ENCODE results near the gene PRTN3.

GRCh38 chr19:821825-822503 lies 18.8 kb upstream of the PRTN3 start, which contains the start of gene PLPPR3:
- TF ChIP-seq POLR2A (IDR thresholded peaks at IDR 0.05; ENCODE audit: low read depth, low read length) (no peak), POLR2AphosphoS5 (IDR thresholded peaks at IDR 0.05; ENCODE audit: low read depth, low read length) (no peak), PAX5 (IDR thresholded peaks at IDR 0.05; ENCODE audit: insufficient read depth, low read length, severe bottlenecking) (no peak), TAF1 (IDR thresholded peaks at IDR 0.05; ENCODE audit: low read depth, low read length) (no peak), SPI1 (IDR thresholded peaks at IDR 0.05; ENCODE audit: low read depth, low read length) (no peak)

Measured in GM12891 (cell line).